ENCODE measurements around the gene PTRH1. TPM values are rescaled to one million over a fixed set of nuclear protein-coding genes. Genes with fewer than 3 reads are reported as not detected.

Gene PTRH1
- total RNA-seq, 1 donor from 2014 or later = 9.1 TPM

- H3K36me3 ChIP-seq = no peaks in the 10 kb centered on the region
- peaks cover 18% of the 10 kb centered on the region for H3K4me1 ChIP-seq
- H3K27ac ChIP-seq = no peak overlapping the region
- no peaks in the 10 kb centered on the region for H3K9me3 ChIP-seq
- DNase-seq = peak; percentile 26
- no peaks in the 10 kb centered on the region for H3K27me3 ChIP-seq (ENCODE audit: low read depth)
- intact Hi-C loops (cut with DNase I) = no loop called here
- ATAC-seq = no peak
- H3K4me3 ChIP-seq = no peak overlapping the region
- TF ChIP-seq CTCF (IDR thresholded peaks at IDR 0.05) = no peak
Measured at GRCh38 chr9:127722055-127722745, 6.7 kb upstream of the PTRH1 start.

GRCh38 chr9:127721391-127721821 lies 5.9 kb upstream of the PTRH1 start:
- no peak for TF ChIP-seq CTCF (IDR thresholded peaks at IDR 0.05)
- intact Hi-C loops (cut with DNase I) = no loop called here
- Histone ChIP-seq H3K27me3 (ENCODE audit: low read depth) (no peaks in the 10 kb centered on the region), H3K9me3 (no peaks in the 10 kb centered on the region), H3K4me3 (no peak overlapping the region), H3K27ac (no peak overlapping the region), H3K36me3 (no peaks in the 10 kb centered on the region), H3K4me1 (peaks cover 18% of the 10 kb centered on the region)
- DNase-seq (no peak), ATAC-seq (peak in 1 of 2 donors; percentile 9)

- H3K27ac ChIP-seq = no peak overlapping the region
- H3K9me3 ChIP-seq = no peaks in the 10 kb centered on the region
- intact Hi-C loops (cut with DNase I) = no loop called here
- peaks cover 24% of the 10 kb centered on the region for H3K4me1 ChIP-seq
- H3K36me3 ChIP-seq = no peaks in the 10 kb centered on the region
- no peak overlapping the region for H3K4me3 ChIP-seq
- no peak for DNase-seq
- no peaks in the 10 kb centered on the region for H3K27me3 ChIP-seq (ENCODE audit: low read depth)
- no peak for TF ChIP-seq CTCF (IDR thresholded peaks at IDR 0.05)
- ATAC-seq = no peak
Measured at GRCh38 chr9:127720865-127721227, 5.4 kb upstream of the PTRH1 start.

- no peaks in the 10 kb centered on the region for H3K36me3 ChIP-seq
- intact Hi-C loops (cut with DNase I) = no loop called here
Measured at GRCh38 chr9:127720031-127720864, 4.8 kb upstream of the PTRH1 start.

GRCh38 chr9:127717766-127718165 lies 2.3 kb upstream of the PTRH1 start:
- peaks cover 18% of the 10 kb centered on the region for H3K4me1 ChIP-seq
- DNase-seq (no peak), ATAC-seq (no peak)
- no peaks in the 10 kb centered on the region for H3K27me3 ChIP-seq (ENCODE audit: low read depth)
- TF ChIP-seq CTCF (IDR thresholded peaks at IDR 0.05) = no peak
- no peak overlapping the region for H3K4me3 ChIP-seq
- H3K27ac ChIP-seq = no peak overlapping the region
- intact Hi-C loops (cut with DNase I) = no loop called here
- H3K36me3 ChIP-seq = no peaks in the 10 kb centered on the region
- H3K9me3 ChIP-seq = no peaks in the 10 kb centered on the region

More at GRCh38 chr9:127720031-127720864, 4.8 kb upstream of the PTRH1 start:
- DNase-seq (no peak), ATAC-seq (no peak)
- Histone ChIP-seq H3K27me3 (ENCODE audit: low read depth) (no peaks in the 10 kb centered on the region), H3K4me3 (no peak overlapping the region), H3K4me1 (peaks cover 25% of the 10 kb centered on the region), H3K27ac (no peak overlapping the region), H3K9me3 (no peaks in the 10 kb centered on the region)
- no peak for TF ChIP-seq CTCF (IDR thresholded peaks at IDR 0.05)
